Keratinocyte (primary cell): Measurements from ENCODE around the gene TBL1Y. TPM values are rescaled to one million over a fixed set of nuclear protein-coding genes. Genes with fewer than 3 reads are reported as not detected.

Experiments used
- DNase-seq: peaks from one replicate; pipeline ENCODE4 v3.0.0-alpha.2; 2011; ENCODE audit warnings: low read depth, missing footprints, low spot score
- FAIRE-seq: peaks from 2 replicates; lab custom pipeline; 2011; peaks lifted over from hg19 to GRCh38; lab: Jason Lieb, UNC
- H2AFZ ChIP-seq: 2 replicates; pipeline ENCODE4 v1.6.0; 2012; ENCODE audit warnings: low read length, control low read depth, inconsistent platforms; ENCODE audit not compliant: control insufficient read depth
- H3K27ac ChIP-seq: 2 replicates; pipeline ENCODE4 v1.5.1; 2011; ENCODE audit warnings: low read length; ENCODE audit not compliant: control insufficient read depth, insufficient read depth
- H3K27me3 ChIP-seq: 3 replicates; pipeline ENCODE4 v1.6.0; 2011; ENCODE audit warnings: low read length; ENCODE audit not compliant: control insufficient read depth, insufficient read depth; ENCODE audit errors: extremely low read depth
- H3K36me3 ChIP-seq, 2 experiments: 2 replicates in 1 of 2; 3 replicates in 1 of 2; pipeline ENCODE4 v1.5.1; 2011; ENCODE audit warnings: low read length in 2 of 2, mild to moderate bottlenecking in 1 of 2; ENCODE audit not compliant: control insufficient read depth in 2 of 2, insufficient read depth in 2 of 2; ENCODE audit errors: extremely low read depth in 1 of 2
- H3K4me1 ChIP-seq: 3 replicates; pipeline ENCODE4 v1.5.1; 2011; ENCODE audit warnings: low read length; ENCODE audit not compliant: control insufficient read depth, insufficient read depth; ENCODE audit errors: extremely low read depth
- H3K4me2 ChIP-seq: 3 replicates; pipeline ENCODE4 v1.6.0; 2011; ENCODE audit warnings: low read depth, low read length; ENCODE audit not compliant: control insufficient read depth, insufficient read depth; ENCODE audit errors: extremely low read depth
- H3K4me3 ChIP-seq, 3 experiments: fragments of 200-600 bp in 1 of 3; sonication (generic) in 1 of 3; 2 replicates in 2 of 3; 3 replicates in 1 of 3; pipeline ENCODE4 v1.5.1; 2011 to 2016; ENCODE audit warnings: low read length in 3 of 3, mild to moderate bottlenecking in 3 of 3, control low read depth in 2 of 3, inconsistent platforms in 1 of 3, low read depth in 1 of 3, mixed read lengths in 1 of 3, mixed run types in 1 of 3, moderate library complexity in 1 of 3; ENCODE audit not compliant: control insufficient read depth in 2 of 3, insufficient read depth in 2 of 3; ENCODE audit errors: extremely low read depth in 1 of 3
- H3K79me2 ChIP-seq: 2 replicates; pipeline ENCODE4 v1.6.0; 2012; ENCODE audit warnings: low read length; ENCODE audit not compliant: control insufficient read depth, insufficient read depth
- H3K9ac ChIP-seq: 3 replicates; pipeline ENCODE4 v1.6.0; 2011; ENCODE audit warnings: low read length; ENCODE audit not compliant: control insufficient read depth, insufficient read depth; ENCODE audit errors: extremely low read depth
- H3K9me1 ChIP-seq: 3 replicates; pipeline ENCODE4 v1.6.0; 2011; ENCODE audit warnings: low read length; ENCODE audit not compliant: control insufficient read depth, insufficient read depth; ENCODE audit errors: extremely low read depth
- H3K9me3 ChIP-seq: 2 replicates; pipeline ENCODE4 v1.5.1; 2012; ENCODE audit warnings: low read depth, low read length; ENCODE audit not compliant: control insufficient read depth
- H4K20me1 ChIP-seq: 3 replicates; pipeline ENCODE4 v1.6.0; 2011; ENCODE audit warnings: low read length; ENCODE audit not compliant: control insufficient read depth, insufficient read depth; ENCODE audit errors: extremely low read depth
- EZH2 ChIP-seq: IDR thresholded peaks from one replicate; pipeline ENCODE4 v1.6.1; 2012; ENCODE audit warnings: inconsistent platforms, mild to moderate bottlenecking, low read length, moderate library complexity
- dilution Hi-C: fragments of 300-500 bp; cut with MboI; formaldehyde crosslinking; loops from one replicate; pipeline ENCODE4 v1.7.0; 2020; ENCODE audit warnings: low sequenced_read_pairs; ENCODE audit not compliant: extremely low pct_ligation_motif_present
- polyA plus RNA-seq, 5 experiments: library from polyadenylated mRNA; depleted of rRNA in 3 of 5; stranded (reverse) in 3 of 5; stranded (forward) in 1 of 5; unstranded in 1 of 5; fragments of >200 nt; gene quantifications; 1 replicate in 1 of 5; 2 replicates in 3 of 5; 3 replicates in 1 of 5; pipeline versions ENCODE4 v1.2.1 to v1.2.3, GENCODE V29; 2011 to 2012; ENCODE audit warnings: missing spikeins in 2 of 5, low read depth in 1 of 5, low replicate concordance in 1 of 5
- TF ChIP-seq, protein P1 (sequence below), 3 experiments: IDR thresholded peaks in 1 of 3; conservative IDR thresholded peaks in 1 of 3; optimal IDR thresholded peaks in 1 of 3; 2 replicates in 2 of 3; 3 replicates in 1 of 3; pipeline versions ENCODE3 to v1.5.1; 2011; ENCODE audit warnings: low read length in 3 of 3, mild to moderate bottlenecking in 3 of 3, moderate library complexity in 2 of 3, control low read depth in 1 of 3, inconsistent platforms in 1 of 3; ENCODE audit not compliant: insufficient read depth in 2 of 3; ENCODE audit errors: extremely low read depth in 1 of 3

TBL1Y gene
- polyA plus RNA-seq, 1 donor (not counting 4 experiments of a cell fraction or from before 2014, with no cell fraction given), result not detected

DNA sequence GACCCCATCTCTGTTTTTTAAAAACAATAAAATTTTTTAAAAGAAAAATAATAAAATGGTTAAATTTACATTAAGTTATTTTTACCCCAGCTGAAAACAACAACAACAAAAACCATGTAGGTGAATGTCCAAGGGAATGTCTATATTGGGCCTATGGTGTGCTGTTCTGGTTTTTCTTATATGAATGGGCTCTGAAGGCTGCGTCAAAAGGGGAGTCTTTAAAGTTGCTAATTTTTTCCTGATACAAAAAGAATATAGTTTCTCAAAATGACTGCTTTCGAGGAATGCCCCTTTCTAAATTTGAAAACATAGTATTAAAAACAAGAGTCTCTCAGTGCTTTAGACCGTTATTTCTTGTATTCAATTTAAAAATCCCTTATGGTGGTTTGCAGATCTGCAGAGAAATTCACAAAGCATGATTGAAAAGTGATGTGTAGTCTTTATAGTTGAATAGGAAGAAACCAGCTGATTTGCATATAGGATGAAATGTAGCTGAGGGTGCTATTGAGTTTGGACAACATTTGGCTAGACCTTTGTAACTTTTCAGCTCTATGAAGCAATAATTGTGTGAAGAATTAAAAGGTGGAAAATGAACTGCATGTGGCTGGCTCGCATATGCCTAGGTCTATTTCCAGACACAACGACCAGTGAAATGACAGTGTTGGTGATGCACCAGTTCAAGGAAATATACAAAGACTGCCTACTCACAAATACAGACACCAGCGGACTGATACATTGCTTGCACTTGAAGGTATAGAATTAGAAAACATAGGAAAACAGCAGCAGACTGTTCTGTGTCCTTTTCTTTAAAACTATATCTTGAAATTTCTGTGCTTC is 107.0 kb downstream of the TBL1Y start:
- DNase-seq, result no peak
- no peaks in the 10 kb centered on the region for H3K27me3 ChIP-seq
- no peaks in the 10 kb centered on the region for H3K36me3 ChIP-seq
- H3K9ac ChIP-seq, result no peak overlapping the region
- no peaks in the 10 kb centered on the region for H3K79me2 ChIP-seq
- no peak overlapping the region for H2AFZ ChIP-seq
- no peak overlapping the region for H3K27ac ChIP-seq
- no peaks in the 10 kb centered on the region for H4K20me1 ChIP-seq
- H3K9me1 ChIP-seq, result no peaks in the 10 kb centered on the region
- TF ChIP-seq, protein P1, sequence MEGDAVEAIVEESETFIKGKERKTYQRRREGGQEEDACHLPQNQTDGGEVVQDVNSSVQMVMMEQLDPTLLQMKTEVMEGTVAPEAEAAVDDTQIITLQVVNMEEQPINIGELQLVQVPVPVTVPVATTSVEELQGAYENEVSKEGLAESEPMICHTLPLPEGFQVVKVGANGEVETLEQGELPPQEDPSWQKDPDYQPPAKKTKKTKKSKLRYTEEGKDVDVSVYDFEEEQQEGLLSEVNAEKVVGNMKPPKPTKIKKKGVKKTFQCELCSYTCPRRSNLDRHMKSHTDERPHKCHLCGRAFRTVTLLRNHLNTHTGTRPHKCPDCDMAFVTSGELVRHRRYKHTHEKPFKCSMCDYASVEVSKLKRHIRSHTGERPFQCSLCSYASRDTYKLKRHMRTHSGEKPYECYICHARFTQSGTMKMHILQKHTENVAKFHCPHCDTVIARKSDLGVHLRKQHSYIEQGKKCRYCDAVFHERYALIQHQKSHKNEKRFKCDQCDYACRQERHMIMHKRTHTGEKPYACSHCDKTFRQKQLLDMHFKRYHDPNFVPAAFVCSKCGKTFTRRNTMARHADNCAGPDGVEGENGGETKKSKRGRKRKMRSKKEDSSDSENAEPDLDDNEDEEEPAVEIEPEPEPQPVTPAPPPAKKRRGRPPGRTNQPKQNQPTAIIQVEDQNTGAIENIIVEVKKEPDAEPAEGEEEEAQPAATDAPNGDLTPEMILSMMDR (optimal IDR thresholded peaks at IDR 0.05 in 1 of 3, IDR thresholded peaks at IDR 0.05 in 1 of 3, conservative IDR thresholded peaks at IDR 0.05 in 1 of 3; ENCODE audit: extremely low read depth in 1 of 3, insufficient read depth in 2 of 3, low read length in 3 of 3), result no peak
- no peak for TF ChIP-seq EZH2
- no peak overlapping the region for H3K4me2 ChIP-seq
- dilution Hi-C loops, result no loop called here
- no peaks in the 10 kb centered on the region for H3K4me1 ChIP-seq
- H3K4me3 ChIP-seq, result no peak overlapping the region
- no peak for FAIRE-seq
- H3K9me3 ChIP-seq, result no peaks in the 10 kb centered on the region

DNA sequence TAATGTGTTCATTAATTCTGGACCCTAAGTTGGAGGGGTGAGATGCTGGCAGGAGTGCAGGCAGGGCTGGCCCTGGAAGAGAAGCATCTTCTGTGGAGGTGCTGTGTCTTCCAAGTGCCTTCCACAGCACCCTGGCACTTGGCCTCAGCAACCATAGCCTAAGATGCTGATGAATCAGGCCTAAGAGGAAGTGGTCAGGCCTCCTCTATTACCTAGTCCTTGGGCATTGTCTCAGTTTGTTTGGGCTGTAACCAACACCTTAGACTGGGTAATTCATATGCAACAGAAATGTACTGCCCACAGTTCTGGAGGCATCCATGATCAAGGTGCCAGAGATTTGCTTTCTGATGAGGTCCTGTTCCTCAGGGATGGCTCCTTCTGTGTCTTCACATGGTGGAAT is 128.5 kb downstream of the TBL1Y start:
- Histone ChIP-seq H4K20me1 (no peaks in the 10 kb centered on the region), H3K9me3 (no peaks in the 10 kb centered on the region), H3K27me3 (no peaks in the 10 kb centered on the region), H3K4me1 (no peaks in the 10 kb centered on the region), H3K4me2 (no peak overlapping the region), H3K4me3 (no peak overlapping the region), H3K27ac (no peak overlapping the region), H3K9ac (no peak overlapping the region), H3K36me3 (no peaks in the 10 kb centered on the region), H3K9me1 (no peaks in the 10 kb centered on the region), H3K79me2 (no peaks in the 10 kb centered on the region), H2AFZ (no peak overlapping the region)
- TF ChIP-seq, protein P1 (optimal IDR thresholded peaks at IDR 0.05 in 1 of 3, IDR thresholded peaks at IDR 0.05 in 1 of 3, conservative IDR thresholded peaks at IDR 0.05 in 1 of 3; ENCODE audit: extremely low read depth in 1 of 3, insufficient read depth in 2 of 3, low read length in 3 of 3), result no peak
- TF ChIP-seq EZH2, result no peak
- dilution Hi-C loops, result no loop called here
- DNase-seq, result no peak
- FAIRE-seq, result no peak
